PC-3 (cell line): Measurements from ENCODE around the gene CHRNB4. TPM values are rescaled to one million over a fixed set of nuclear protein-coding genes. Genes with fewer than 3 reads are reported as not detected.

Experiments
- ATAC-seq: fragments of 200-7000 bp; cut with Tn5 transposase; 2 replicates; pipeline ENCODE4 v1.9.1; 2020; ENCODE audit warnings: mild to moderate bottlenecking, moderate library complexity
- BruUV-seq: library from RNA; stranded (reverse); fragments of 400-500 nt; replicated peaks from 2 replicates; lab custom pipeline; 2021; lab: Mats Ljungman, UMichigan
- CTCF ChIA-PET: fragments of 300-600 bp; sonication (Branson Sonifier 250); formaldehyde crosslinking; loops from one replicate; lab custom pipeline; 2022; ENCODE audit warnings: antibody characterized with exemption; lab: Charles Lee
- POLR2A ChIA-PET: fragments of 300-600 bp; sonication (Branson Sonifier 250); formaldehyde crosslinking; loops from one replicate; lab custom pipeline; 2022; ENCODE audit warnings: antibody characterized with exemption; ENCODE audit not compliant: unreplicated experiment; lab: Charles Lee
- DNase-seq: peaks from one replicate; pipeline ENCODE4 v3.0.0-alpha.2; 2015
- H2AFZ ChIP-seq: fragments of 300-600 bp; sonication (generic); 2 replicates; pipeline ENCODE4 v1.6.0; 2016; ENCODE audit warnings: antibody characterized with exemption, low read length
- H3F3A ChIP-seq: fragments of 300-600 bp; sonication (generic); one replicate; pipeline ENCODE4 v1.6.0; 2017; ENCODE audit warnings: antibody characterized with exemption, low read length, control low read depth, mild to moderate bottlenecking; ENCODE audit not compliant: unreplicated experiment
- H3K27ac ChIP-seq: fragments of 300-600 bp; sonication (generic); 2 replicates; pipeline ENCODE4 v1.5.1; 2016; ENCODE audit warnings: mild to moderate bottlenecking, low read length
- H3K27me3 ChIP-seq: fragments of 300-600 bp; sonication (generic); 2 replicates; pipeline ENCODE4 v1.6.1; 2016; ENCODE audit warnings: low read length, mixed read lengths
- H3K36me3 ChIP-seq: fragments of 300-600 bp; sonication (generic); 2 replicates; pipeline ENCODE4 v1.6.1; 2016; ENCODE audit warnings: low read depth, mixed run types, low read length, mixed read lengths
- H3K4me1 ChIP-seq: fragments of 300-600 bp; sonication (generic); 2 replicates; pipeline ENCODE4 v1.5.1; 2016; ENCODE audit warnings: low read length; ENCODE audit not compliant: insufficient read depth
- H3K4me2 ChIP-seq: fragments of 300-600 bp; sonication (generic); 2 replicates; pipeline ENCODE4 v1.6.0; 2016; ENCODE audit warnings: low read length
- H3K4me3 ChIP-seq: fragments of 300-600 bp; sonication (generic); 2 replicates; pipeline ENCODE4 v1.5.1; 2016; ENCODE audit warnings: mild to moderate bottlenecking, low read length, mixed read lengths
- H3K79me2 ChIP-seq: fragments of 300-600 bp; sonication (generic); 2 replicates; pipeline ENCODE4 v1.6.1; 2017; ENCODE audit warnings: low read length, mixed read lengths
- H3K9ac ChIP-seq: fragments of 300-600 bp; sonication (generic); 2 replicates; pipeline ENCODE4 v1.6.0; 2016; ENCODE audit warnings: mild to moderate bottlenecking, low read length
- H3K9me2 ChIP-seq: fragments of 300-600 bp; sonication (generic); replicated peaks from 2 replicates; pipeline ENCODE4 v1.6.1; 2016; ENCODE audit warnings: mixed run types, low read length, mixed read lengths
- H3K9me3 ChIP-seq: fragments of 300-600 bp; sonication (generic); 2 replicates; pipeline ENCODE4 v1.6.1; 2016; ENCODE audit warnings: low read length, mixed read lengths
- H4K20me1 ChIP-seq: fragments of 300-600 bp; sonication (generic); 2 replicates; pipeline ENCODE4 v1.6.1; 2016; ENCODE audit warnings: low read length, mixed read lengths
- CTCF ChIP-seq: fragments of 300-600 bp; sonication (generic); conservative IDR thresholded peaks from 2 replicates; pipeline ENCODE4 v1.5.1; 2017; ENCODE audit warnings: antibody characterized with exemption, low read depth, mild to moderate bottlenecking, low read length
- EZH2 ChIP-seq: fragments of 300-600 bp; sonication (generic); IDR thresholded peaks from one replicate; pipeline ENCODE4 v1.6.1; 2017; ENCODE audit warnings: antibody characterized with exemption, mild to moderate bottlenecking, low read length; ENCODE audit not compliant: unreplicated experiment
- EZH2phosphoT487 ChIP-seq: fragments of 300-600 bp; sonication (generic); IDR thresholded peaks from 2 replicates; pipeline ENCODE4 v1.6.1; 2018; ENCODE audit warnings: mild to moderate bottlenecking, antibody characterized with exemption, low read length, borderline replicate concordance
- intact Hi-C: fragments of 100-400 bp; cut with micrococcal nuclease; formaldehyde crosslinking; loops from 2 replicates; pipeline ENCODE4 v1.9.0; 2023
- total RNA-seq: library from RNA; depleted of rRNA; stranded (reverse); fragments of >200 nt; gene quantifications from 2 replicates; pipeline ENCODE4 v1.2.3, GENCODE V29; 2014

CHRNB4 gene
- total RNA-seq, 1 experiment from 2014 or later: not detected

- H3K4me2 ChIP-seq: no peak overlapping the region
- BruUV-seq: no TSS peak
- H3K27ac ChIP-seq: no peak overlapping the region
- ChIA-PET POLR2A (interaction anchor here (0.6 kb wide), 1 partner anchor 375 kb away, joined by 3 read pairs; no protein-coding TSS in a partner anchor), CTCF (interaction anchor here (0.6 kb wide), 1 partner anchor 932 kb away, joined by 3 read pairs; no protein-coding TSS in a partner anchor)
- H4K20me1 ChIP-seq: no peaks in the 10 kb centered on the region
- ATAC-seq (no peak), DNase-seq (no peak)
- H3K9me3 ChIP-seq: no peaks in the 10 kb centered on the region
- H3K4me3 ChIP-seq: no peak overlapping the region
- no peaks in the 10 kb centered on the region for H3K4me1 ChIP-seq
- H2AFZ ChIP-seq: no peak overlapping the region
- no peak for TF ChIP-seq EZH2
- no peak for TF ChIP-seq CTCF
- no peak for TF ChIP-seq EZH2phosphoT487
- intact Hi-C loops: no loop called here
- no peaks in the 10 kb centered on the region for H3F3A ChIP-seq
- no peaks in the 10 kb centered on the region for H3K36me3 ChIP-seq
- no peaks in the 10 kb centered on the region for H3K9me2 ChIP-seq
- no peak overlapping the region for H3K9ac ChIP-seq
- H3K79me2 ChIP-seq: no peaks in the 10 kb centered on the region
- 0 out of 2 replicates have a peak, but pooled peaks cover 1% of the 10 kb centered on the region for H3K27me3 ChIP-seq
Observed at GRCh38 chr15:78637776-78638435, 3.1 kb downstream of the CHRNB4 start.

DNA sequence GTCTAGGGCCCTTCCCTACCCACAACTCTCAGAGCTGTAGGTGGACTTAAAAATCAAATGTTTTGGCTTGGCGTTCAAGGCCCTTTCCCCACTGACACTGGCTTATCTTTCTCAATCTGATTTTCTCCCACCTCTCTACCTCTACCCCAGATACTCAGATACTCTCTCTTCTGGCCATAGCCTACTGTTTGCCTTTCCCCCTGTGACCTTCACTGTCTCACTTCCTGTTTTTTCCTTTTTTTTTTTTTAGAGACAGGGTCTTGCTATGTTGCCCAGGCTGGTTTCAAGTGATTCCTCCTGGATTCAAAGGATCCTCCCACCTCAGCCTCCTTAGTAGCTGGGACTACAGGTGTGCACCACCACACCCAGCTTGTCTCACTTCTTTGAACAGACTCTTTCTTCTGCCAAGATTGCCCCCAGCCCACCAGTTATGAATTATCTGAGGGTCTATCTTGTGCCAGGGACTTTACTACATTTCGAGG, 4.6 kb downstream of the CHRNB4 start:
- intact Hi-C loops: no loop called here
- Histone ChIP-seq H3K4me1 (no peaks in the 10 kb centered on the region), H4K20me1 (no peaks in the 10 kb centered on the region), H3K27ac (no peak overlapping the region), H3K79me2 (no peaks in the 10 kb centered on the region), H3K36me3 (no peaks in the 10 kb centered on the region), H3K4me3 (no peak overlapping the region), H3K9me2 (no peaks in the 10 kb centered on the region), H2AFZ (no peak overlapping the region), H3F3A (no peaks in the 10 kb centered on the region), H3K9ac (no peak overlapping the region), H3K9me3 (no peaks in the 10 kb centered on the region), H3K4me2 (no peak overlapping the region), H3K27me3 (0 out of 2 replicates have a peak, but pooled peaks cover 4% of the 10 kb centered on the region)
- BruUV-seq: no TSS peak
- POLR2A ChIA-PET: no interaction called here
- CTCF ChIA-PET: no interaction called here
- DNase-seq (no peak), ATAC-seq (no peak)
- TF ChIP-seq EZH2phosphoT487 (no peak), EZH2 (no peak), CTCF (no peak)

- CTCF ChIA-PET: no interaction called here
- TF ChIP-seq CTCF (no peak), EZH2 (no peak), EZH2phosphoT487 (no peak)
- Histone ChIP-seq H3K4me2 (no peak overlapping the region), H3K9ac (no peak overlapping the region), H3K27ac (no peak overlapping the region), H3K4me1 (no peaks in the 10 kb centered on the region), H3K27me3 (0 out of 2 replicates have a peak, but pooled peaks cover 4% of the 10 kb centered on the region), H3K4me3 (no peak overlapping the region), H4K20me1 (no peaks in the 10 kb centered on the region), H3F3A (no peaks in the 10 kb centered on the region), H3K36me3 (no peaks in the 10 kb centered on the region), H3K9me2 (no peaks in the 10 kb centered on the region), H3K9me3 (no peaks in the 10 kb centered on the region), H2AFZ (no peak overlapping the region), H3K79me2 (no peaks in the 10 kb centered on the region)
- no TSS peak for BruUV-seq
- ATAC-seq (no peak), DNase-seq (no peak)
- intact Hi-C loops: no loop called here
- POLR2A ChIA-PET: no interaction called here
Observed at GRCh38 chr15:78635346-78635745, 5.7 kb downstream of the CHRNB4 start.
